Glutamatergic neuron (in vitro differentiated cells): ENCODE results near the gene CTH. TPM values are rescaled to one million over a fixed set of nuclear protein-coding genes. Genes with fewer than 3 reads are reported as not detected.
"Not testable (repeated sequence)": the region's sequence is repeated elsewhere in the genome, so short reads cannot be mapped to it uniquely, and the experiment has no call there.

Experiments used
- DNase-seq: peaks from one replicate; pipeline ENCODE4 v3.0.0; 2022
- H3K27ac Mint-ChIP-seq: one replicate; pipeline ENCODE4 v1.8.0; 2020; ENCODE audit warnings: mild to moderate bottlenecking, mixed read lengths, inconsistent platforms; ENCODE audit not compliant: unreplicated experiment
- H3K27me3 Mint-ChIP-seq: one replicate; pipeline ENCODE4 v1.8.0; 2020; ENCODE audit warnings: mild to moderate bottlenecking, moderate library complexity, mixed read lengths, inconsistent platforms; ENCODE audit not compliant: unreplicated experiment
- H3K36me3 Mint-ChIP-seq: one replicate; pipeline ENCODE4 v1.8.0; 2020; ENCODE audit warnings: mild to moderate bottlenecking, mixed read lengths, inconsistent platforms; ENCODE audit not compliant: unreplicated experiment
- H3K4me1 Mint-ChIP-seq: one replicate; pipeline ENCODE4 v1.8.0; 2020; ENCODE audit warnings: mild to moderate bottlenecking, low read depth, mixed read lengths, inconsistent platforms; ENCODE audit not compliant: unreplicated experiment
- H3K4me3 Mint-ChIP-seq: one replicate; pipeline ENCODE4 v1.8.0; 2020; ENCODE audit warnings: mild to moderate bottlenecking, mixed read lengths, inconsistent platforms; ENCODE audit not compliant: unreplicated experiment
- H3K9me3 Mint-ChIP-seq: one replicate; pipeline ENCODE4 v1.8.0; 2020; ENCODE audit warnings: mild to moderate bottlenecking, moderate library complexity, mixed read lengths, inconsistent platforms; ENCODE audit not compliant: unreplicated experiment
- CTCF ChIP-seq: fragments of 200-600 bp; sonication (generic); IDR thresholded peaks from one replicate; pipeline ENCODE4 v1.5.0; 2021; ENCODE audit not compliant: partially characterized antibody, unreplicated experiment
- total RNA-seq: library from RNA; stranded (reverse); fragmentation: NEBNext Ultra II Directional; extraction: Animal tissue kit (Norgen Biotek cat#: 25700); gene quantifications from one replicate; pipeline ENCODE4 v1.2.1, GENCODE V29; 2021; ENCODE audit not compliant: unreplicated experiment

The CTH gene
- total RNA-seq, 1 donor from 2014 or later, result 7.3 TPM

GRCh38 chr1:70465911-70466310, 54.8 kb downstream of the CTH start:
- no peaks in the 10 kb centered on the region for H3K9me3 Mint-ChIP-seq
- H3K27ac Mint-ChIP-seq, result no peak overlapping the region
- no peak for DNase-seq
- no peaks in the 10 kb centered on the region for H3K27me3 Mint-ChIP-seq
- H3K36me3 Mint-ChIP-seq, result peaks cover 4% of the 10 kb centered on the region
- no peak overlapping the region for H3K4me3 Mint-ChIP-seq
- no peak for TF ChIP-seq CTCF
- peaks cover 2% of the 10 kb centered on the region for H3K4me1 Mint-ChIP-seq

- H3K9me3 Mint-ChIP-seq, result no peaks in the 10 kb centered on the region
- H3K27me3 Mint-ChIP-seq, result no peaks in the 10 kb centered on the region
- no peak for DNase-seq
- peaks cover 4% of the 10 kb centered on the region for H3K36me3 Mint-ChIP-seq
- H3K27ac Mint-ChIP-seq, result no peak overlapping the region
- TF ChIP-seq CTCF, result no peak
- H3K4me3 Mint-ChIP-seq, result no peak overlapping the region
- no peaks in the 10 kb centered on the region for H3K4me1 Mint-ChIP-seq
These were observed 56.5 kb downstream of the CTH start for GRCh38 chr1:70467531-70467930.

GRCh38 chr1:70468180-70468579, 57.1 kb downstream of the CTH start:
- Mint-ChIP-seq H3K36me3 (peaks cover 4% of the 10 kb centered on the region), H3K4me3 (no peak overlapping the region), H3K27me3 (no peaks in the 10 kb centered on the region), H3K4me1 (no peaks in the 10 kb centered on the region), H3K27ac (no peak overlapping the region), H3K9me3 (no peaks in the 10 kb centered on the region)
- no peak for TF ChIP-seq CTCF
- DNase-seq, result no peak

GRCh38 chr1:70469184-70469583, 58.1 kb downstream of the CTH start:
- not testable (repeated sequence) for H3K9me3 Mint-ChIP-seq, H3K36me3 Mint-ChIP-seq, DNase-seq, H3K27me3 Mint-ChIP-seq, H3K4me1 Mint-ChIP-seq, H3K4me3 Mint-ChIP-seq, H3K27ac Mint-ChIP-seq

GRCh38 chr1:70475023-70475422, 64.0 kb downstream of the CTH start:
- Mint-ChIP-seq H3K27ac (no peak overlapping the region), H3K9me3 (no peaks in the 10 kb centered on the region), H3K4me3 (no peak overlapping the region), H3K27me3 (no peaks in the 10 kb centered on the region), H3K36me3 (no peaks in the 10 kb centered on the region), H3K4me1 (no peaks in the 10 kb centered on the region)
- DNase-seq, result no peak
- TF ChIP-seq CTCF, result no peak

- Mint-ChIP-seq H3K9me3 (no peaks in the 10 kb centered on the region), H3K27me3 (no peaks in the 10 kb centered on the region), H3K27ac (no peak overlapping the region), H3K36me3 (no peaks in the 10 kb centered on the region), H3K4me1 (no peaks in the 10 kb centered on the region), H3K4me3 (no peak overlapping the region)
- TF ChIP-seq CTCF, result no peak
- DNase-seq, result no peak
These were observed 66.0 kb downstream of the CTH start for GRCh38 chr1:70477090-70477489.

GRCh38 chr1:70477905-70478304, 66.8 kb downstream of the CTH start:
- not testable (repeated sequence) for H3K27me3 Mint-ChIP-seq, DNase-seq, H3K27ac Mint-ChIP-seq, H3K4me1 Mint-ChIP-seq, H3K9me3 Mint-ChIP-seq, H3K4me3 Mint-ChIP-seq, H3K36me3 Mint-ChIP-seq
